ENCODE measurements around the gene XYLT1. TPM values are rescaled to one million over a fixed set of nuclear protein-coding genes. Genes with fewer than 3 reads are reported as not detected.

The XYLT1 gene
- total RNA-seq, 1 experiment from 2014 or later: 13.0 TPM

DNA sequence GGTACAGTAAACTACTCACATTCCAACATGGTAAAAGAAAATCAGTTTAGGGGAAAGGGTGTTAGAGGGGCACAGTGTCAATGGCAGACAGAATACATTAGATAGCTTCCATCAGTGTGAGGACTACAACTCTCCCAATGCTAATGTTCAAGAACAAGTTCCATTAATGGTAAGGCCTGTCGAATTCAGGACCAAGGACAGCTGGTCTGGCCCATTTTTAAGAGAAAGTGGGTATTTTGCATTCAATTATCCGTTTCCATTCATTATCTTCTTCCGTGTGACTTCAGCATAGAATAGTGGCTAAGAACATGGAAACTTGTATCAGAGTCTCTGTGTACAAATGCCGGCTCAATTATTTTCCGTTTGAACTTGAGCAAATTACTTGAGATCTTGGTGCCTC is 98.4 kb downstream of the XYLT1 start:
- peaks cover 53% of the 10 kb centered on the region for H3K4me1 ChIP-seq (replicated peaks)
- DNase-seq (ENCODE audit: low read depth in 1 of 2, low spot score in 2 of 2): no peak
- H3K36me3 ChIP-seq: no peaks in the 10 kb centered on the region
- no peaks in the 10 kb centered on the region for H3K9me3 ChIP-seq (replicated peaks)
- no peak overlapping the region for H3K4me3 ChIP-seq
- H3K27ac ChIP-seq: no peak overlapping the region
- no peaks in the 10 kb centered on the region for H3K27me3 ChIP-seq (replicated peaks)

DNA sequence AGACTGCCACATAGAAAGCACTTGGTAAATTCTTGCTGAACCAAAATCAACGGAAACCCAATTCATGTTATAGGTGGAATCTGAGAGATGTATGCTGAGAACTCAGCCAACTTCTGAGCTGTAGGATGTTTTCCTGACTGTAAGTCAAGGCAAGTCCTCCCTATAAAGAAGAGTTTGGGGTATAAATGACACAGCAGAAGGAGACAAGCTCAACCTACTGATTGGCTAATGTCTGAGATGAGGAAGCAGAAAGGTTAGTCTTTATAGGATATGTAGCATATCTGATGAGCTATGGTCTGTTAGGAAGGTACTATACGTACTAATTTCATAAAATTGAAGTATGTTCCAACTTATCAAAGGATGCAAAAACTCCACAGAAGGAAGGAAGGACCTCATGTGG is 99.5 kb downstream of the XYLT1 start:
- H3K27me3 ChIP-seq (replicated peaks): no peaks in the 10 kb centered on the region
- no peaks in the 10 kb centered on the region for H3K9me3 ChIP-seq (replicated peaks)
- no peak for DNase-seq (ENCODE audit: low read depth in 1 of 2, low spot score in 2 of 2)
- peak overlapping the region; percentile 78 for H3K27ac ChIP-seq
- no peak overlapping the region for H3K4me3 ChIP-seq
- H3K4me1 ChIP-seq (replicated peaks): peaks cover 61% of the 10 kb centered on the region
- H3K36me3 ChIP-seq: no peaks in the 10 kb centered on the region

DNA sequence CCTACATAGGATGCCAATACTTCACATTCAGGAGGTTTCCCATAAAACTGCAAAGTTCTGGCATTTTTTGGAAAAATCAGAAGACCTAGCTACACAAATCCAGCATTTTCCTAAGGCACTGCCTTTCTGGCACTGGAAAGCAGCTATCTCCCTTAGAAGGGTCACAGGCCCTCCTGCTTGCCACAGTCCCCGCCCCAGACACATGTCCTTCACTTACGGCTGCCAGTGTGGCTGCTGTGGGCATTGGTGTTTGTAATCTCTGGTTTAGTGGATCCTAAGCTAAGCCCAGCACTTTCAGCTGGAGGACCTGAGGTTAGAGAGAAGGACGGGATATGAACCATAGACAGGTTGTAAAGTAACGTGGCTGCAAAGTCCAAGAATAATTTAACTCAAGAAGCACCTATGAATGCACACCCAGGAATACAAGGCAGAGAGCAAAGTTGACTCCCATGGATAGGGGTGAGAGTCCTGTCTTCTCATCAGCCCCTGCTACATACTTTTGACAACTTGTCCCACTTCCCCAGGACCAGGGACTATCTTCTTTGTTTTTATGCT is 100.0 kb downstream of the XYLT1 start:
- Histone ChIP-seq H3K36me3 (no peaks in the 10 kb centered on the region), H3K4me3 (no peak overlapping the region), H3K4me1 (replicated peaks) (peaks cover 66% of the 10 kb centered on the region), H3K27me3 (replicated peaks) (no peaks in the 10 kb centered on the region), H3K9me3 (replicated peaks) (no peaks in the 10 kb centered on the region), H3K27ac (peak overlapping the region; percentile 78)
- no peak for DNase-seq (ENCODE audit: low read depth in 1 of 2, low spot score in 2 of 2)

DNA sequence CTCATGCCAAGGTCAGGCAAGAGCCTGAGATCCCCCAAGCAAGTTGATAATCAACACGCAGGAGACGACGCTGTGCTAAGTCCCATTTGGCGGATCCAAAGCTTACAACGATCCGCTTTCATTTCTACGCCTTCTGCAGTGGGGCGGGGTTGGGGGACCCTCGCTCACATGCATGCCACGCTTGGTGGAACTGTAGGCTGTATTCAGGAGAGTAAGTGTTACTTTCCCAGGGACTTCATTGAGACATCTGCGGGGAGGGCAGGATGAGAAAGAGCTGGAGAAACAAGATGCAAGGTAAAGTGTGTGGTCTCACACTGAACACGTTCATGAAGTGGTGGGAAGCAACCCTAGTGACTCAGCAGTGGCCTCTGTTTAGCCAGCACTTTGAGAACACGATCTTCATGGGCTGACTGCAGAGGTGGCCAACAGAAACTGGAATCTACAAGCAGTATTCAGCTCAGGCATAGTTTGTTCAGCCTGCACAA is 100.5 kb downstream of the XYLT1 start:
- no peaks in the 10 kb centered on the region for H3K9me3 ChIP-seq (replicated peaks)
- peaks cover 72% of the 10 kb centered on the region for H3K4me1 ChIP-seq (replicated peaks)
- no peaks in the 10 kb centered on the region for H3K36me3 ChIP-seq
- DNase-seq (ENCODE audit: low read depth in 1 of 2, low spot score in 2 of 2): peak; percentile 81 to 84
- no peaks in the 10 kb centered on the region for H3K27me3 ChIP-seq (replicated peaks)
- peak overlapping the region; percentile 78 for H3K27ac ChIP-seq
- H3K4me3 ChIP-seq: no peak overlapping the region

DNA sequence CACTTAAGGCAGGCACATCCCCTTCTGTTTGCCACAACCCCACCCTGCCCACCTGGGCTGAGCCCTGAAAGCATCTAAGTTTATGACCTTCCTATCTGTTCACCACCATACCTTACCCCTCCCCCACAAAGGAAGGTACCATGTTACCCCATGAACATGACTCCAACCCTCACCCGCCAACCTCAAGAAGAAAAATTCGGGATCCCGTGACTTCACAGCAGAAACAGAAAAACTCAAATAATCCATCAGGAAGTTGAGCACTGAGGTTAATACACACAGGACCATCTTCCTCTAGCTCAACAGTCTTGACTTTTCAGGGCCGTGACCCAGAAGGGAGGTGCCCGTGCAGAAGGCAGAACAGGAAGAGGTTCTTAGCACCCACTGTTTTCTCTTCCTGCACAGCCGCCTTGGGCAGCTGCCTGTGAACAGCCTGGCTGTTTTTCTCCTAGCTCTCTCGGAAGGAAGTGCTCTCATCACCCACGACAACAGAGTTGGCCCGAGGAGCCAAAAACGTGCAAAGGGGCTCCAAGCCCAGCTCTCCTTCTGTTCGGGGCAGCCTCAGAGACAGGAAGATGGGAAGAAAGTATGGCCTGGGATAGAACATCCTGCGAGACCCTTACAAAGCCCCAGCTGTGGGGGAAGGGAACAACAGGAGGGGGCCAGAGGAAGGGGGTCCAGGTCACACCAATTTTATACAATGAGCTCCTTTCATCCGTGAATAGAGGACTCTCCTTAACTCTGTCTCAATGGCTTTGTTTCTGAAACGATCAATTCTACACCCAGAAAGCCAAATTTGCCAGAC is 101.1 kb downstream of the XYLT1 start:
- H3K4me1 ChIP-seq (replicated peaks): peaks cover 78% of the 10 kb centered on the region
- H3K36me3 ChIP-seq: no peaks in the 10 kb centered on the region
- DNase-seq (ENCODE audit: low read depth in 1 of 2, low spot score in 2 of 2): no peak
- H3K27me3 ChIP-seq (replicated peaks): no peaks in the 10 kb centered on the region
- no peak overlapping the region for H3K4me3 ChIP-seq
- no peaks in the 10 kb centered on the region for H3K9me3 ChIP-seq (replicated peaks)
- H3K27ac ChIP-seq: peak overlapping the region; percentile 78

DNA sequence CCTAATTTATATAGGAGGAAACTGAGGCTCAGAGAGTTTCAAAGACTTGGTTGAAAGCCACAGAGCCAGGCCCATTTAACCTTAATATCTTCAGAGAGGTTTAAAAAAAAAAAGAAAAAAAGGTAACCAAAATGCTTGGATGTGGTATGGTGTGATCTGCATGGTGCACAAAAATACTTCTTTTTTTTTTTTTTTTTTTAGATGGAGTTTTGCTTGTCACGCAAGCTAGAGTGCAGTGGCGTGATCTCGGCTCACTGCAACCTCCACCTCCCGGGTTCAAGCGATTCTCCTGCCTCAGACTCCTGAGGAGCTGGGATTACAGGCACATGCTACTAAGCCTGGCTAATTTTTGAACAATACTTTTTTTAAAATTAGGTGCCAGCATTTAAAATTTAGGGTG is 101.8 kb downstream of the XYLT1 start:
- H3K9me3 ChIP-seq (replicated peaks): no peaks in the 10 kb centered on the region
- H3K27me3 ChIP-seq (replicated peaks): no peaks in the 10 kb centered on the region
- no peak for DNase-seq (ENCODE audit: low read depth in 1 of 2, low spot score in 2 of 2)
- no peaks in the 10 kb centered on the region for H3K36me3 ChIP-seq
- H3K4me1 ChIP-seq (replicated peaks): peaks cover 85% of the 10 kb centered on the region
- no peak overlapping the region for H3K27ac ChIP-seq
- no peak overlapping the region for H3K4me3 ChIP-seq

DNA sequence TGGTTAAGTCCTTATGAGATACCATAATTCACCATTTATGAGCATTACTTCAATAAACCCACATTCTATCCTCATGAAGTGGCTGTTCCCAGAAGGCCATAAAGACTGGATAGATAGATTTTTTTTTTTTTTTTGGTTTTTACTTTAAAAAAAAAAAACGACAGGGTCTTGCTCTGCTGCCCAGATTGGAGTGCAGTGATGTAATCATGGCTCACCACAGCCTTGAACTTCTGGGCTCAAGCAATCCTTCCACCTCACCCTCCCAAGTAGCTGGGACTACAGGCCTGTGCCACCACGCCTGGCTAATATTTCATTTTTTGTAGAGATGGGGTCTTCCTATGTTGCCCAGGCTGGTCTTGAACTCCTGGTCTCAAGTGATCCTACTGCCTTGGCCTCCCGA is 102.3 kb downstream of the XYLT1 start:
- no peak overlapping the region for H3K4me3 ChIP-seq
- H3K27me3 ChIP-seq (replicated peaks): no peaks in the 10 kb centered on the region
- no peaks in the 10 kb centered on the region for H3K36me3 ChIP-seq
- peak overlapping the region; percentile 87 for H3K27ac ChIP-seq
- DNase-seq (ENCODE audit: low read depth in 1 of 2, low spot score in 2 of 2): no peak
- H3K4me1 ChIP-seq (replicated peaks): peaks cover 90% of the 10 kb centered on the region
- no peaks in the 10 kb centered on the region for H3K9me3 ChIP-seq (replicated peaks)

DNA sequence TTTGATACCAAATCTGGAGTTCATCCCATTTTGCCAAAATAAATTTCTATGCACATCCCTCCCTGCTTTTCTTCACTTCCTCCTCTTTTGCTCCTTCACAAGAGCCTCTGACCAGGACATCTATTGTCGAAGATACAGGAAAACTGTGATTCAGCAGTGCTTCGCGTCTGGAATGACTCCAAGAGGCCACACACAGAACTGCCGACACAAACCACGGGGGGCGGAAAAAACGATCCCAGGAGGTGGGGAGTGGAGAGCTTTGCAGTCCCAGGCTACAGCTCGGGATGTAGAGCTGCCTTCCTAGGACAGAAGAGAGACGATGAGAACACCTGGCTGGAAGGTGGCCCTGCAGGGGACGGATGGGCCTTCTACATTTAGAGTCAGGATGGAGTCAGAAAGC is 102.8 kb downstream of the XYLT1 start:
- no peak overlapping the region for H3K4me3 ChIP-seq
- H3K4me1 ChIP-seq (replicated peaks): peaks cover 95% of the 10 kb centered on the region
- no peaks in the 10 kb centered on the region for H3K27me3 ChIP-seq (replicated peaks)
- peak overlapping the region; percentile 87 for H3K27ac ChIP-seq
- peak; percentile 96 to 97 for DNase-seq (ENCODE audit: low read depth in 1 of 2, low spot score in 2 of 2)
- H3K9me3 ChIP-seq (replicated peaks): no peaks in the 10 kb centered on the region
- no peaks in the 10 kb centered on the region for H3K36me3 ChIP-seq

DNA sequence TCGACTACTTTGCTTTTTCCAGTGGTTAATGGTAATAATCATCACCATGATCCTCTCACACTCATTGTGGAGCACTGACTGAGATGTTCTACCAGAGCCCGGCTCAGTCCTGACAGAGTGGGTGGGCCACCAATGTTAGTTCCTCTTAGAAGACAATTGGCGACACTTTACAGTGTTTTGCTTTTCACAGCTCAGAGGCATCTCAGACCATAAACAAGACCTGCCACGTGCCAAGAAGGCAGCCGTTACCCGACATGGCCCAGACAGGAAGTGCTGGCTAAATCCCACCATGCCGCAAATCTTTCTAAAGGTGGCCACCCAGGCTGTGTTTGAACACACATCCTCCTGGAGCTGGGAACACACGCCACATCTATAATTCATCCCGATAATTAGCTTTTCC is 103.7 kb downstream of the XYLT1 start:
- Histone ChIP-seq H3K4me1 (replicated peaks) (peaks cover 98% of the 10 kb centered on the region), H3K36me3 (no peaks in the 10 kb centered on the region), H3K27ac (peak overlapping the region; percentile 87), H3K9me3 (replicated peaks) (no peaks in the 10 kb centered on the region), H3K4me3 (no peak overlapping the region), H3K27me3 (replicated peaks) (no peaks in the 10 kb centered on the region)
- DNase-seq (ENCODE audit: low read depth in 1 of 2, low spot score in 2 of 2): peak; percentile 95 to 97

DNA sequence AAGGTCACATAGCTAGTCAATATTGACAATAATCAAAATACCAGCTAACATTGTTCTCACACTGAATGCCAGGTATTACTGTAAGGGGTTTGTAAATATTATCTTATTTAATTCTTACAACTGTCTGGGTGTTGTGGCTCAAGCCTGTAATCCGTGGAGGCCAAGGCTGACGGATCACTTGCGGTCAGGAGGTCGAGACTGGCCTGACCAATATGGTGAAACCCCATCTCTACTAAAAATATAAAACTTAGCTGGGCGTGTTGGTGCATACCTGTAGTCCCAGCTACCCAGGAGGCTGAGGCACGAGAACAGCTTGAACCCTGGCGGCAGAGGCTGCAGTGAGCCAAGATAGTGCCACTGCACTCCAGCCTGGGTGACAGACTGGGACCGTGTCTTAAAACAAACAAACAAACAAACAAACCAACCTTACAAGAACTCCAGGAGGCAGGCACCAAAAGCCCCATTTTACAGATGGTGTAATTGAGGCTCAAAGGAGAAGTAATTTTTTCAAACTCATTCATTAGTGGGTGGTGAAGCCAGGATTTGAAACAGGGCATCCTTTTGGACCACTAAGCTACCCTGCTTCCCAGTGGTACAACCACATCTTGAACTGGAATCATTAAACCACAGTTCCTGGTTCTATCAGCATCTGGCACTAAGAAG is 104.3 kb downstream of the XYLT1 start:
- no peak for DNase-seq (ENCODE audit: low read depth in 1 of 2, low spot score in 2 of 2)
- H3K4me1 ChIP-seq (replicated peaks): peaks cover 96% of the 10 kb centered on the region

DNA sequence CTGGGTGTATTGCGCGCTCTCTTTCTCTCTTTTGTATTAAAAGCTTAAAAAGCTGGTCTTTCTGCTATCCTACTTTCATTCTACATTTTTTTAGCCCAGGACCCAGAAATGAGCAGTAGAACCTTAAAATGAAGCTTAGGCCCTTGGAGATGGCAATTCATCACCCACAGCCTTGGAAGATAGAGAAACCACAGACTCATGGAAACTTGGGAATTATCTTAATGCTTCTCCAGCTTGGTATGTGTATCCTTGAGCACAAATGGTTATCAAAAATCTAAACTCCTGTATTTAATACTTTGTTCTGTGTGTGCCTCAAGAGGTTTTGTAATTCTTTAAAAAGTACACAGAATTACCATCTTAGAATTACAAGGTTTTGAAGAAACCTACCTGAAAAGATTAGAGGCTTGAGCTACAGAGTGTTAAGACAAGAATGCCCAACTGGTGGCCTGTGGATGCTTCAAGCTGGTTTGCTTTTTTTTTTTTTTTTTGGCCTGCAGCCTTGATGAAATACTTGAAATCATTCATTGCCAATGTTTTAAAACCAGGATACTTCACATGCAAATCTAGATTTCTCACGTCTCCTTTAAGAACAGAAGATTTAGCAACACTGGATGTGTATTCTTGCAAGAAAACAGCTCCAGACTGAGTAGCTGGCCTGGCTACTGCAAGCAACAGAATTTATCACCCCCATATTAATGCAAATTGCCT is 105.0 kb downstream of the XYLT1 start:
- Histone ChIP-seq H3K27ac (0 out of 2 replicates have a peak overlapping the region, but pooled peaks have one; percentile 87), H3K4me1 (replicated peaks) (peaks cover 96% of the 10 kb centered on the region)
- DNase-seq (ENCODE audit: low read depth in 1 of 2, low spot score in 2 of 2): no peak

More for the DNA sequence above, 104.3 kb downstream of the XYLT1 start:
- Histone ChIP-seq H3K27me3 (replicated peaks) (no peaks in the 10 kb centered on the region), H3K27ac (peak overlapping the region; percentile 51), H3K36me3 (no peaks in the 10 kb centered on the region), H3K4me3 (no peak overlapping the region), H3K9me3 (replicated peaks) (no peaks in the 10 kb centered on the region)

DNA sequence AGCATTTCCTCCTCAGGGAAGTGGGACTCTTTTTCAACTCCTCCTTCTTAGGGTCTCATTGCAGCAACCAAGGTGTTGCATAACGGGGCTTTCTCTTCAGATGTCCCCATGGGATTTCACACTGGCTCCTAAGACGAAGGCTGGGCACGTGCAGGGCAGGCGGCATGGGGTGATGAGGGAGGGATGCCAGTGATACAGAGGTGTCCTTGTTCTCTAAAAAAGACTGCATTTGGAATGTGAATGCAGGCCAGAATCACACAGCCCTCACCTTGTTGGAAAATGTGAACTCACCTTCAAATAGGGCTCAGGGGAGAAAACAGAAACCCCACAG is 105.6 kb downstream of the XYLT1 start:
- Histone ChIP-seq H3K27ac (peak overlapping the region; percentile 87; the same call in 1 of the 2 replicates), H3K9me3 (replicated peaks) (no peaks in the 10 kb centered on the region), H3K36me3 (no peaks in the 10 kb centered on the region), H3K4me3 (no peak overlapping the region), H3K27me3 (replicated peaks) (no peaks in the 10 kb centered on the region), H3K4me1 (replicated peaks) (peaks cover 96% of the 10 kb centered on the region)
- no peak for DNase-seq (ENCODE audit: low read depth in 1 of 2, low spot score in 2 of 2)

More for the DNA sequence above, 105.0 kb downstream of the XYLT1 start:
- Histone ChIP-seq H3K27me3 (replicated peaks) (no peaks in the 10 kb centered on the region), H3K4me3 (no peak overlapping the region), H3K9me3 (replicated peaks) (no peaks in the 10 kb centered on the region), H3K36me3 (no peaks in the 10 kb centered on the region)

DNA sequence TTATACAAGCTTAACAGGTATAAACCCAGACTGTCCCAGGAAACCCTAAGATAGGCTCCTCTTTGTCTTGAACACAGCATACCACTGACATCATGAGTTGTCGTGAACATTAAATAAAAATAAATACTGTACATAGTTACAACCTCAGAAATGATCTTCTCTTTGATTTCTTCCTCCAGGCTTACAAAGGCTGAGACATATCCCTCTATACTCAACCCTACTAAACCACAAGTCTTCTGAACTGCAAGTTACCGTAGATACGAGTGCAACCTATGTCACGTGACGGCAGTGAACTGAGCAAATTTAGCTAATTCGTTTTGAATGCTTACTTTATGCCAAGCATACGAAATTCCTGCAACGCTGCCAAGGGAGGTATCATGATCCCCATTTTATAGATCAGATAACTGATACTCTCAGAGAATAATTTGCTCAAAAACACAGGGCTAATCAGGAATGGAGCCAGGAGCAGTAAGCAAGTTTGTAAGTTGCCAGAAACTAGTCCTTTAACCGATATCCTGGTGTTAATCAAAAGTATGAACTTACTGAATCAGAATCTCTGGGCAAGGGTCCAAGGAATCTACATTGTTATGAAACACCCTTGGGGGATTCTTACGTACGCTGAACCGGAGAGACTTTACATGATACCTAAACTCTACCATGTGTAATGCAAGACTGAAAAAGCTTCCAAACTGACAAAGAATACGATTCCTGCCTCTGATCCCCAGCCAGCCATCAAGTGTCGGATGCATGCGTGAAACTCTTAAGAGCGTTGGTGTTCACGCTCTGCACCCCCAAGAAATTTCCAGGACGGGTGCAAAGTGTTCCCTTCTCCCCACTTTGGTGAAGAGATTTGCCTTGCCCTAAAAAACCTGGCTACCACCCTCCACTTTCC is 106.2 kb downstream of the XYLT1 start:
- DNase-seq (ENCODE audit: low read depth in 1 of 2, low spot score in 2 of 2): peak; percentile 70 to 88
- H3K4me3 ChIP-seq: no peak overlapping the region
- H3K27me3 ChIP-seq (replicated peaks): no peaks in the 10 kb centered on the region
- no peaks in the 10 kb centered on the region for H3K36me3 ChIP-seq
- H3K27ac ChIP-seq: peak overlapping the region; percentile 87
- H3K9me3 ChIP-seq (replicated peaks): no peaks in the 10 kb centered on the region
- peaks cover 96% of the 10 kb centered on the region for H3K4me1 ChIP-seq (replicated peaks)
